ENCODE results near the gene MAB21L4. TPM values are rescaled to one million over a fixed set of nuclear protein-coding genes. Genes with fewer than 3 reads are reported as not detected.

Gene MAB21L4
- total RNA-seq, 1 experiment from 2014 or later = 0.21 TPM

DNA sequence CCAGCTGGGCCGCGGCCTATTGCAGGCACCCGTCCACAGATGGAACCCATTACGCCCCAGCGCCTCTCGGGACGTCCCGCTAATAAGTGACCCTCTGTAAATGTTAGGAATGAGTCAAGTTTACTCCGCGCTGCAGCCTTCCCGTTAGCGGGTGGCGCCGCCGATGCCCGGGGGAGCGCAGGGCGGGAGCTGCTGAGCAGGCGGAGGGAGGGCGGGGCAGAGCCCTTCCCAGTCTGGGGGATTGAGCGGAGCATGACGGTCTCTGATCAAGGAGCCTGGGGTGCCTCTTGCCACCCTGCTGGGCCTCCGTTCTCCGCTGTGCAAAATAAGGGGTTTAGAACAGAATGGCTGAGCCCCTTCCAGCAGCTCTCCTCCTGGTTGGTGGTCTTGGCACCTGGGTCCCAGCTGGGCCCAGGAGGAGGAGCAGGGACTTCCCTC is 20.6 kb upstream of the MAB21L4 start:
- 0 out of 4 replicates have a peak overlapping the region, but pooled peaks of 1 of the 2 experiments have one; percentile 11 for H3K4me3 ChIP-seq (ENCODE audit: low read depth in 2 of 2, low read length in 2 of 2)
- BruUV-seq (replicated peaks) = no TSS peak
- CTCF ChIA-PET = no interaction called here
- no peaks in the 10 kb centered on the region for H3K9me3 ChIP-seq (ENCODE audit: control insufficient read depth, insufficient read depth, low read depth, low read length)
- no peak for DNase-seq (ENCODE audit: low read depth, low spot score)
- intact Hi-C loops (cut with micrococcal nuclease; ENCODE audit: unreplicated experiment) (no loop called here), in situ Hi-C loops (cut with HindIII; ENCODE audit: low pct_unique_long_range_greater_than_20kb, low sequenced_read_pairs) (no loop called here)
- H3K4me1 ChIP-seq (ENCODE audit: control insufficient read depth, insufficient read depth, low read length) = peaks cover 62% of the 10 kb centered on the region
- no peaks in the 10 kb centered on the region for H3K36me3 ChIP-seq (ENCODE audit: control insufficient read depth, insufficient read depth, low read length)
- POLR2A ChIA-PET = no interaction called here
- H3K27me3 ChIP-seq (ENCODE audit: control insufficient read depth, insufficient read depth, low read length) = no peaks in the 10 kb centered on the region
- H3K27ac ChIP-seq (ENCODE audit: low read length) = no peak overlapping the region
- peak; percentile 57 for ATAC-seq
- TF ChIP-seq, protein P1, sequence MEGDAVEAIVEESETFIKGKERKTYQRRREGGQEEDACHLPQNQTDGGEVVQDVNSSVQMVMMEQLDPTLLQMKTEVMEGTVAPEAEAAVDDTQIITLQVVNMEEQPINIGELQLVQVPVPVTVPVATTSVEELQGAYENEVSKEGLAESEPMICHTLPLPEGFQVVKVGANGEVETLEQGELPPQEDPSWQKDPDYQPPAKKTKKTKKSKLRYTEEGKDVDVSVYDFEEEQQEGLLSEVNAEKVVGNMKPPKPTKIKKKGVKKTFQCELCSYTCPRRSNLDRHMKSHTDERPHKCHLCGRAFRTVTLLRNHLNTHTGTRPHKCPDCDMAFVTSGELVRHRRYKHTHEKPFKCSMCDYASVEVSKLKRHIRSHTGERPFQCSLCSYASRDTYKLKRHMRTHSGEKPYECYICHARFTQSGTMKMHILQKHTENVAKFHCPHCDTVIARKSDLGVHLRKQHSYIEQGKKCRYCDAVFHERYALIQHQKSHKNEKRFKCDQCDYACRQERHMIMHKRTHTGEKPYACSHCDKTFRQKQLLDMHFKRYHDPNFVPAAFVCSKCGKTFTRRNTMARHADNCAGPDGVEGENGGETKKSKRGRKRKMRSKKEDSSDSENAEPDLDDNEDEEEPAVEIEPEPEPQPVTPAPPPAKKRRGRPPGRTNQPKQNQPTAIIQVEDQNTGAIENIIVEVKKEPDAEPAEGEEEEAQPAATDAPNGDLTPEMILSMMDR (IDR thresholded peaks at IDR 0.05) = no peak
- TF ChIP-seq TCF7L2 (IDR thresholded peaks at IDR 0.05; ENCODE audit: low read depth, low read length) = no peak
- no peak for TF ChIP-seq POLR2AphosphoS5 (IDR thresholded peaks at IDR 0.05; ENCODE audit: low read depth, low read length)

DNA sequence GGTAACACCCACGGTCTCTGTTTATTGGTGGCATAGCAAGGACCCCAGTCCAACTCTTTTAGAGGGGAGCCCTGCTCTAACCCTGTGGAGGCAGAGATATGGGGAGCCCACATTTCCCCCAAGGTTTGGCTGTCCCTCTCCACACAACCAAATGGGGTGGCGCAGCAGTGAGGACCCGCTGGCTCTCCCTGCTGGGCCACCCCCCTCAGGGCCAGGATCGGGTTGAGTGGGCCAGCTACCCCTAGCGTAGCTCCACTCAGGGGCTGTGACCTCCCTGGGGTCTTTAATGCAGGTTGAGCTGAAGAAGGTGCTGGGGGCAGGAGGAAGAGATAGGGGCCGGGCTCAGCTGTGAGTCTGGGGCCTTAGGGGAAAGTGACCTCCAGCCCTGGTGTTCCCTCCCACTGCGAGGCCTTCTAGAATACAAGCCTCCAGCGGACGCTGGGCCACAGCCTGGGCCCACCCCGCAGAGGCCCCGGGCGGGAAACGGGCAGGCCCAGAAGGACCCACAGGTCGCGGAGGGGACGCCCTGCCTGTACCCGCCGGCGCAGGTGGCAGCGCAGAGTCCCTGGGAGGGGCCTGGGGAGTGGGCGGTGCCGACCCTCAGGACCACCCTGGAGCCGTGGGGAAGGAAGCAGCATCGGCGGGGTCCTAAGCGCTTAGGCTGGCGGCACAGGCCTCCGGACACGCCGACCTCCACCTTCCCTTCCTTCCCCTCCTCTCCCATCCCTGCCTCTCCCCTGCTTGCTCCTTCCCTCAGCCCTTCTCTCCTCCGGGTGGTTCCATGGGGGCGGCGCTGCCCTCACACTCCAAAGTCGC is 19.8 kb upstream of the MAB21L4 start:
- no peak for DNase-seq (ENCODE audit: low read depth, low spot score)
- TF ChIP-seq, protein P2, sequence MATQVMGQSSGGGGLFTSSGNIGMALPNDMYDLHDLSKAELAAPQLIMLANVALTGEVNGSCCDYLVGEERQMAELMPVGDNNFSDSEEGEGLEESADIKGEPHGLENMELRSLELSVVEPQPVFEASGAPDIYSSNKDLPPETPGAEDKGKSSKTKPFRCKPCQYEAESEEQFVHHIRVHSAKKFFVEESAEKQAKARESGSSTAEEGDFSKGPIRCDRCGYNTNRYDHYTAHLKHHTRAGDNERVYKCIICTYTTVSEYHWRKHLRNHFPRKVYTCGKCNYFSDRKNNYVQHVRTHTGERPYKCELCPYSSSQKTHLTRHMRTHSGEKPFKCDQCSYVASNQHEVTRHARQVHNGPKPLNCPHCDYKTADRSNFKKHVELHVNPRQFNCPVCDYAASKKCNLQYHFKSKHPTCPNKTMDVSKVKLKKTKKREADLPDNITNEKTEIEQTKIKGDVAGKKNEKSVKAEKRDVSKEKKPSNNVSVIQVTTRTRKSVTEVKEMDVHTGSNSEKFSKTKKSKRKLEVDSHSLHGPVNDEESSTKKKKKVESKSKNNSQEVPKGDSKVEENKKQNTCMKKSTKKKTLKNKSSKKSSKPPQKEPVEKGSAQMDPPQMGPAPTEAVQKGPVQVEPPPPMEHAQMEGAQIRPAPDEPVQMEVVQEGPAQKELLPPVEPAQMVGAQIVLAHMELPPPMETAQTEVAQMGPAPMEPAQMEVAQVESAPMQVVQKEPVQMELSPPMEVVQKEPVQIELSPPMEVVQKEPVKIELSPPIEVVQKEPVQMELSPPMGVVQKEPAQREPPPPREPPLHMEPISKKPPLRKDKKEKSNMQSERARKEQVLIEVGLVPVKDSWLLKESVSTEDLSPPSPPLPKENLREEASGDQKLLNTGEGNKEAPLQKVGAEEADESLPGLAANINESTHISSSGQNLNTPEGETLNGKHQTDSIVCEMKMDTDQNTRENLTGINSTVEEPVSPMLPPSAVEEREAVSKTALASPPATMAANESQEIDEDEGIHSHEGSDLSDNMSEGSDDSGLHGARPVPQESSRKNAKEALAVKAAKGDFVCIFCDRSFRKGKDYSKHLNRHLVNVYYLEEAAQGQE (IDR thresholded peaks at IDR 0.05; ENCODE audit: insufficient read depth in 1 of 2, low read depth in 2 of 2, low read length in 1 of 2) = no peak
- TF ChIP-seq, protein P1 (IDR thresholded peaks at IDR 0.05) = no peak
- TF ChIP-seq POLR2AphosphoS5 (IDR thresholded peaks at IDR 0.05; ENCODE audit: low read depth, low read length) (no peak), TCF7L2 (IDR thresholded peaks at IDR 0.05; ENCODE audit: low read depth, low read length) (no peak), SIN3A (IDR thresholded peaks at IDR 0.05; ENCODE audit: borderline replicate concordance, insufficient read depth, low read depth, low read length) (no peak)
- H3K4me1 ChIP-seq (ENCODE audit: control insufficient read depth, insufficient read depth, low read length) = peaks cover 53% of the 10 kb centered on the region
- H3K4me3 ChIP-seq (ENCODE audit: low read depth in 2 of 2, low read length in 2 of 2) = no peak overlapping the region
- H3K27ac ChIP-seq (ENCODE audit: low read length) = no peak overlapping the region
- BruUV-seq (replicated peaks) = no TSS peak
- no peaks in the 10 kb centered on the region for H3K36me3 ChIP-seq (ENCODE audit: control insufficient read depth, insufficient read depth, low read length)
- intact Hi-C loops (cut with micrococcal nuclease; ENCODE audit: unreplicated experiment) (loop anchor here (2.0 kb wide), 1 partner anchor 73 kb away; no protein-coding TSS in a partner anchor), in situ Hi-C loops (cut with HindIII; ENCODE audit: low pct_unique_long_range_greater_than_20kb, low sequenced_read_pairs) (no loop called here)
- H3K9me3 ChIP-seq (ENCODE audit: control insufficient read depth, insufficient read depth, low read depth, low read length) = no peaks in the 10 kb centered on the region
- no peaks in the 10 kb centered on the region for H3K27me3 ChIP-seq (ENCODE audit: control insufficient read depth, insufficient read depth, low read length)
- no peak; the same call in 1 of the 2 replicates for ATAC-seq
- POLR2A ChIA-PET = no interaction called here
- CTCF ChIA-PET = no interaction called here
